SK-N-SH (cell line): ENCODE results near the gene ATP5PD.

Experiments used
- CTCF ChIP-seq: fragments of 200-600 bp; sonication (generic); IDR thresholded peaks from 2 replicates; pipeline ENCODE4 v1.6.1; 2017; ENCODE audit warnings: antibody characterized with exemption, mild to moderate bottlenecking, moderate library complexity
- ELF1 ChIP-seq: IDR thresholded peaks from 2 replicates; pipeline ENCODE4 v1.4.0; 2012
- GABPA ChIP-seq: IDR thresholded peaks from 2 replicates; pipeline ENCODE4 v1.4.0; 2012; ENCODE audit warnings: low read depth, mild to moderate bottlenecking
- RAD21 ChIP-seq: IDR thresholded peaks from 2 replicates; pipeline ENCODE4 v1.6.1; 2012; ENCODE audit warnings: mild to moderate bottlenecking, low read length
- RCOR1 ChIP-seq: fragments of 150-350 bp; IDR thresholded peaks from 2 replicates; pipeline ENCODE4 v1.6.1; 2017; ENCODE audit warnings: antibody characterized with exemption, low read length
- REST ChIP-seq: IDR thresholded peaks from 2 replicates; pipeline ENCODE4 v1.6.1; 2012; ENCODE audit warnings: mild to moderate bottlenecking, low read depth, low read length, moderate library complexity
- YY1 ChIP-seq: IDR thresholded peaks from 2 replicates; pipeline ENCODE4 v1.4.0; 2012; ENCODE audit warnings: low read depth, mild to moderate bottlenecking

- TF ChIP-seq GABPA (no peak), RCOR1 (no peak), CTCF (no peak), REST (no peak), RAD21 (no peak), YY1 (no peak), ELF1 (no peak)
Measured at GRCh38 chr17:75086496-75087181, 39.9 kb upstream of the ATP5PD start.
